Neural cell (in vitro differentiated cells): ENCODE data around the gene EGFL7. TPM values are rescaled to one million over a fixed set of nuclear protein-coding genes. Genes with fewer than 3 reads are reported as not detected.

Experiments
- H2AFZ ChIP-seq: fragments of 200-600, 300-800 bp; sonication (generic), shearing (Covaris generic); 2 replicates; pipeline ENCODE4 v1.6.0; 2014; ENCODE audit warnings: low read depth, mild to moderate bottlenecking, antibody characterized with exemption, low read length, moderate library complexity
- H3F3A ChIP-seq: fragments of 200-600 bp; shearing (Covaris generic); 2 replicates; pipeline ENCODE4 v1.6.1; 2016; ENCODE audit warnings: mild to moderate bottlenecking, moderate library complexity, mixed read lengths, antibody characterized with exemption, low read length; ENCODE audit not compliant: insufficient read depth, poor library complexity, severe bottlenecking
- H3K27ac ChIP-seq: fragments of 200-600, 300-800 bp; sonication (generic), shearing (Covaris generic); 2 replicates; pipeline ENCODE4 v1.5.1; 2014; ENCODE audit warnings: mild to moderate bottlenecking, low read length, moderate library complexity
- H3K27me3 ChIP-seq: fragments of 300-800, 200-600 bp; sonication (generic), shearing (Covaris generic); 2 replicates; pipeline ENCODE4 v1.6.0; 2014; ENCODE audit warnings: mild to moderate bottlenecking, low read depth, low read length, moderate library complexity; ENCODE audit not compliant: insufficient read depth
- H3K36me3 ChIP-seq: fragments of 300-800, 200-600 bp; sonication (generic), shearing (Covaris generic); 2 replicates; pipeline ENCODE4 v1.5.1; 2014; ENCODE audit warnings: mild to moderate bottlenecking, antibody characterized with exemption, low read length, moderate library complexity; ENCODE audit not compliant: insufficient read depth
- H3K4me2 ChIP-seq: fragments of 300-800, 200-600 bp; sonication (generic), shearing (Covaris generic); 2 replicates; pipeline ENCODE4 v1.6.0; 2014; ENCODE audit warnings: mild to moderate bottlenecking, low read length
- H3K4me3 ChIP-seq: fragments of 300-800, 200-600 bp; sonication (generic), shearing (Covaris generic); 2 replicates; pipeline ENCODE4 v1.5.1; 2014; ENCODE audit warnings: mild to moderate bottlenecking, low read length, moderate library complexity
- H3K79me2 ChIP-seq: fragments of 200-600 bp; shearing (Covaris generic); replicated peaks from 2 replicates; pipeline ENCODE4 v1.6.0; 2014; ENCODE audit warnings: mild to moderate bottlenecking, low read length, moderate library complexity; ENCODE audit not compliant: insufficient read depth
- H3K9ac ChIP-seq: fragments of 300-800, 200-600 bp; sonication (generic), shearing (Covaris generic); 2 replicates; pipeline ENCODE4 v1.6.1; 2016; ENCODE audit warnings: mild to moderate bottlenecking, low read length, mixed read lengths
- H3K9me2 ChIP-seq: fragments of 200-600 bp; shearing (Covaris generic); 2 replicates; pipeline ENCODE4 v1.6.1; 2016; ENCODE audit warnings: mild to moderate bottlenecking, low read length, mixed read lengths; ENCODE audit not compliant: insufficient read depth
- H3K9me3 ChIP-seq: fragments of 200-600, 300-800 bp; sonication (generic), shearing (Covaris generic); 2 replicates; pipeline ENCODE4 v1.6.1; 2016; ENCODE audit warnings: mild to moderate bottlenecking, mixed run types, low read length, moderate library complexity, mixed read lengths
- H4K20me1 ChIP-seq: fragments of 200-600 bp; shearing (Covaris generic); 2 replicates; pipeline ENCODE4 v1.6.1; 2016; ENCODE audit warnings: mild to moderate bottlenecking, mixed run types; ENCODE audit not compliant: insufficient read depth
- CTCF ChIP-seq: fragments of 450-650 bp; IDR thresholded peaks from 2 replicates; pipeline ENCODE4 v1.5.1; 2014; ENCODE audit warnings: antibody characterized with exemption, mild to moderate bottlenecking, moderate library complexity; ENCODE audit not compliant: poor library complexity, severe bottlenecking
- EP300 ChIP-seq: fragments of 450-650 bp; conservative IDR thresholded peaks from 2 replicates; pipeline ENCODE4 v1.6.1; 2014; ENCODE audit warnings: antibody characterized with exemption, mild to moderate bottlenecking, moderate library complexity; ENCODE audit not compliant: poor library complexity, severe bottlenecking
- EZH2 ChIP-seq: fragments of 200-600, 300-800 bp; shearing (Covaris generic), sonication (generic); IDR thresholded peaks from 2 replicates; pipeline ENCODE4 v1.6.1; 2014; ENCODE audit warnings: antibody characterized with exemption, low read length, borderline replicate concordance, mild to moderate bottlenecking; ENCODE audit not compliant: insufficient read depth, poor library complexity, severe bottlenecking
- MXI1 ChIP-seq: fragments of 450-650 bp; conservative IDR thresholded peaks from 2 replicates; pipeline ENCODE4 v1.6.1; 2014; ENCODE audit warnings: antibody characterized with exemption, mild to moderate bottlenecking; ENCODE audit not compliant: poor library complexity, severe bottlenecking
- POLR2AphosphoS5 ChIP-seq: IDR thresholded peaks from 2 replicates; pipeline ENCODE4 v1.6.1; 2012
- RAD21 ChIP-seq: fragments of 450-650 bp; conservative IDR thresholded peaks from 2 replicates; pipeline ENCODE4 v1.6.1; 2014; ENCODE audit warnings: antibody characterized with exemption, mild to moderate bottlenecking, moderate library complexity
- REST ChIP-seq: IDR thresholded peaks from 2 replicates; pipeline ENCODE4 v1.6.1; 2012; ENCODE audit warnings: borderline replicate concordance
- SMC3 ChIP-seq: fragments of 450-650 bp; conservative IDR thresholded peaks from 2 replicates; pipeline ENCODE4 v1.6.1; 2014; ENCODE audit warnings: antibody characterized with exemption, mild to moderate bottlenecking, moderate library complexity; ENCODE audit not compliant: poor library complexity
- TAF1 ChIP-seq: IDR thresholded peaks from 2 replicates; pipeline ENCODE4 v1.6.1; 2012; ENCODE audit warnings: low read depth
- polyA plus RNA-seq: library from polyadenylated mRNA; depleted of rRNA; stranded (reverse); fragments of >200 nt; gene quantifications from 2 replicates; pipeline ENCODE4 v1.2.3, GENCODE V29; 2014

Gene EGFL7
- polyA plus RNA-seq, 1 donor from 2014 or later, result 12.5 TPM

DNA sequence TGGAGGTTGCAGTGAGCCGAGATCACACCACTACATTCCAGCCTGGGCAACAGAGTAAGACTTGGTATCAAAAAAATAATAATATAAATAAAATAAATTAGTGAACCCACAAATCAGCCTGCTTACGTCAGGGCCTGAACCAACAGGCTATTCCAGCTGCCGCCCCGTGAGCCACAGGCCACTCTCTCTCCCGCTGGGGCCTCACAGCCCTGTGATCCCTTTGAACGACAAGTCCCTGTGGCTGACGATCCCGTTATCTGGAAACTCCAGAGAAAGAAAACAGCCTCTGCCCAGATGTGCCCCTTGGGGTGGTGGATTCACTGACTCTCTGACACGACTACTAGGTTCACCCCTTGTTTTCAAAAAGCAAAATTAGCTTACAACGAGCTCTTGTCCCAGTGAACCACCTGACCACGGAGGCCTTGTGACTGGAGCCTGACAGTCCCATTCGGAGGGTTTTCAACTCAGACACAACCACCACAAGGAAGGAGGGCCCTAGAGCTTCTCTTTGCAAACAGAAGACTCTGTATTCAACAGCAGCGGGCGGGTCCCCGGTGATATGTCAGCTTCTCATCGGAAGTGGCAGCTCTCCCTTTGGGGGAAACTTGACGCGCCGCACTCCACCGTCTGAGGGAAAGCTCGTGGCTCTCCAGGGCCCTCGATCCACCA lies 45.3 kb downstream of the EGFL7 start:
- Histone ChIP-seq H3K36me3 (no peaks in the 10 kb centered on the region), H3K4me3 (no peak overlapping the region), H3K27me3 (no peaks in the 10 kb centered on the region), H3K27ac (no peak overlapping the region), H4K20me1 (no peaks in the 10 kb centered on the region), H3K79me2 (peaks cover 1% of the 10 kb centered on the region), H3F3A (no peaks in the 10 kb centered on the region), H3K9me2 (no peaks in the 10 kb centered on the region), H2AFZ (no peak overlapping the region), H3K9ac (no peak overlapping the region), H3K9me3 (no peaks in the 10 kb centered on the region), H3K4me2 (no peak overlapping the region)
- TF ChIP-seq TAF1, result no peak
- no peak for TF ChIP-seq RAD21
- TF ChIP-seq MXI1, result no peak
- no peak for TF ChIP-seq EP300
- TF ChIP-seq CTCF, result no peak
- TF ChIP-seq REST, result no peak
- no peak for TF ChIP-seq EZH2
- no peak for TF ChIP-seq SMC3
- TF ChIP-seq POLR2AphosphoS5, result no peak

DNA sequence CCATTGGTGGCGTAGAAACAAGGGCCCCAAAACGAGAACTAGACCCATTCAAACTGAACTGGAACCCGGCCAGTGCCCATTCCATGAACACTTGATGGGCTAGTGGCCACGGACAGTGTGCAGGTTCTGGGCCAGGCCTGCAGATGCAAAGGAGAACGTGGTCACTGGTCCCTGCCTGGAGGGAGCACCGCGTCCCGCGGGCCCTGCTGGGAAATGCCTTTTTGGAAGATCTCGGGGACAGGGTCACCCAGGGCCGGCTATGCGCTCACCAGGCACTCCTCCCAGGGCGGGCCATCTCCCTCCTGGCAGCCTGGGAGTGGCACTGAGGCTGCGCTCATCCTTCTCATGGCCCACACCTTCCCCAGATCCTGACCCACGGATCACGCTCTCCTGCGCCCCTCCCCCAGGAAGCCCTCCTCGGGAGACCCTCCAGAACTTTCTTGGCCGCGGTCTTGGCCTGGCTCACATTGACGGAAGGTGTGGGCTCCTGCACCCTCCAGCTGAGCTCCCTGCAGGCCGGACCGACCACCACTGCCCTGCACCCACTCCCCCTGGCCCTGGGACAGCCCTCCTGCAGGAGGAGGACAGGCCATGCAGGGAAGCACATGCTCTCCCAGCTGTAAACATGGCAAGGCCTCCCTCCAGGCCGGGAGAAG lies 46.9 kb downstream of the EGFL7 start:
- no peak overlapping the region for H3K4me2 ChIP-seq
- H3F3A ChIP-seq, result no peaks in the 10 kb centered on the region
- TF ChIP-seq TAF1 (no peak), POLR2AphosphoS5 (no peak), MXI1 (no peak), EP300 (no peak), EZH2 (no peak), RAD21 (no peak), REST (no peak), SMC3 (no peak)
- no peak overlapping the region for H2AFZ ChIP-seq
- no peaks in the 10 kb centered on the region for H3K27me3 ChIP-seq
- no peaks in the 10 kb centered on the region for H3K36me3 ChIP-seq
- peaks cover 16% of the 10 kb centered on the region for H3K79me2 ChIP-seq
- no peaks in the 10 kb centered on the region for H3K9me3 ChIP-seq
- H3K9ac ChIP-seq, result no peak overlapping the region
- H3K4me3 ChIP-seq, result no peak overlapping the region
- H3K9me2 ChIP-seq, result no peaks in the 10 kb centered on the region
- H4K20me1 ChIP-seq, result no peaks in the 10 kb centered on the region
- no peak overlapping the region for H3K27ac ChIP-seq
